Neural crest cell (in vitro differentiated cells): ENCODE measurements around the gene JUN. TPM values are rescaled to one million over a fixed set of nuclear protein-coding genes. Genes with fewer than 3 reads are reported as not detected.

Source experiments
- DNase-seq: peaks from one replicate; pipeline ENCODE4 v3.0.0; 2021; ENCODE audit warnings: low read depth, mixed read lengths, low spot score
- H3K27ac Mint-ChIP-seq: one replicate; pipeline ENCODE4 v1.8.0; 2021; ENCODE audit warnings: mild to moderate bottlenecking, mixed read lengths; ENCODE audit not compliant: unreplicated experiment
- H3K27me3 Mint-ChIP-seq: 2 replicates; pipeline ENCODE4 v1.8.0; 2021; ENCODE audit warnings: low read depth, mild to moderate bottlenecking, mixed read lengths
- H3K36me3 Mint-ChIP-seq: 2 replicates; pipeline ENCODE4 v1.8.0; 2021; ENCODE audit warnings: low read depth, mild to moderate bottlenecking, mixed read lengths
- H3K4me1 Mint-ChIP-seq: 2 replicates; pipeline ENCODE4 v1.8.0; 2021; ENCODE audit warnings: mixed read lengths
- H3K4me3 Mint-ChIP-seq: one replicate; pipeline ENCODE4 v1.8.0; 2021; ENCODE audit warnings: mild to moderate bottlenecking, mixed read lengths
- H3K9me3 Mint-ChIP-seq: 2 replicates; pipeline ENCODE4 v1.8.0; 2021; ENCODE audit warnings: mixed read lengths
- total RNA-seq: library from RNA; stranded (reverse); gene quantifications from 2 replicates; pipeline ENCODE4 v1.2.1, GENCODE V29; 2021
- TF ChIP-seq, protein P1 (sequence below): fragments of 200-600 bp; sonication (generic); conservative IDR thresholded peaks from 2 replicates; pipeline ENCODE4 v1.5.0; 2021; ENCODE audit warnings: antibody characterized with exemption, mild to moderate bottlenecking

The JUN gene
- total RNA-seq, 1 donor from 2014 or later: 28.7 TPM

- peaks cover 5% of the 10 kb centered on the region for H3K4me1 Mint-ChIP-seq
- no peaks in the 10 kb centered on the region for H3K27me3 Mint-ChIP-seq
- H3K9me3 Mint-ChIP-seq: peaks cover under 1% of the 10 kb centered on the region
- no peak overlapping the region for H3K27ac Mint-ChIP-seq
- DNase-seq: peak; percentile 23
- TF ChIP-seq, protein P1, sequence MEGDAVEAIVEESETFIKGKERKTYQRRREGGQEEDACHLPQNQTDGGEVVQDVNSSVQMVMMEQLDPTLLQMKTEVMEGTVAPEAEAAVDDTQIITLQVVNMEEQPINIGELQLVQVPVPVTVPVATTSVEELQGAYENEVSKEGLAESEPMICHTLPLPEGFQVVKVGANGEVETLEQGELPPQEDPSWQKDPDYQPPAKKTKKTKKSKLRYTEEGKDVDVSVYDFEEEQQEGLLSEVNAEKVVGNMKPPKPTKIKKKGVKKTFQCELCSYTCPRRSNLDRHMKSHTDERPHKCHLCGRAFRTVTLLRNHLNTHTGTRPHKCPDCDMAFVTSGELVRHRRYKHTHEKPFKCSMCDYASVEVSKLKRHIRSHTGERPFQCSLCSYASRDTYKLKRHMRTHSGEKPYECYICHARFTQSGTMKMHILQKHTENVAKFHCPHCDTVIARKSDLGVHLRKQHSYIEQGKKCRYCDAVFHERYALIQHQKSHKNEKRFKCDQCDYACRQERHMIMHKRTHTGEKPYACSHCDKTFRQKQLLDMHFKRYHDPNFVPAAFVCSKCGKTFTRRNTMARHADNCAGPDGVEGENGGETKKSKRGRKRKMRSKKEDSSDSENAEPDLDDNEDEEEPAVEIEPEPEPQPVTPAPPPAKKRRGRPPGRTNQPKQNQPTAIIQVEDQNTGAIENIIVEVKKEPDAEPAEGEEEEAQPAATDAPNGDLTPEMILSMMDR: peak; percentile 97
- no peaks in the 10 kb centered on the region for H3K36me3 Mint-ChIP-seq
- H3K4me3 Mint-ChIP-seq: no peak overlapping the region
Observed at GRCh38 chr1:58739856-58740466, 43.9 kb downstream of the JUN start.

DNA sequence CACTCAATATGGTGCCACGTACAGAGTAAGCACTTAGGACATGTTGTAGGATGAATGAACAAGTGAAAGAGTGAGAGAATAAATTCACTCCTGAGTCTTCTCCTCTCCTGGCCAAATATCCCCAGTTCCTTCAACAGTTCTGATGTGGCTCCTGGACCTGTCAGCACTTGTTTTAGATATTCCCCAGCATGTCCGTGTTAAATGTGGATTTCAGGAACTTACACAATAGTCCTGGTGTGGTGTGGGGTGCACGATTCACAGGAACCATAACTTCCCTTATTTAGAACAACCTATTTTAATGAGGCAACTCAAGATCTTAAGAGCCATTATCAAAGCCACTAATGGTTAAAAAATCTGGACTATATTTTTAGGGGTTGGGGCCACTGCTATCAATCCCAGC is 45.0 kb downstream of the JUN start:
- Mint-ChIP-seq H3K36me3 (no peaks in the 10 kb centered on the region), H3K4me1 (peaks cover 5% of the 10 kb centered on the region), H3K4me3 (no peak overlapping the region), H3K27ac (no peak overlapping the region), H3K27me3 (no peaks in the 10 kb centered on the region), H3K9me3 (peaks cover 4% of the 10 kb centered on the region)
- TF ChIP-seq, protein P1: no peak
- DNase-seq: no peak

- no peak for DNase-seq
- TF ChIP-seq, protein P1: no peak
- Mint-ChIP-seq H3K9me3 (peaks cover 4% of the 10 kb centered on the region), H3K27me3 (no peaks in the 10 kb centered on the region), H3K4me3 (no peak overlapping the region), H3K4me1 (peaks cover 5% of the 10 kb centered on the region), H3K27ac (no peak overlapping the region), H3K36me3 (no peaks in the 10 kb centered on the region)
Observed at GRCh38 chr1:58735586-58735985, 48.3 kb downstream of the JUN start.

DNA sequence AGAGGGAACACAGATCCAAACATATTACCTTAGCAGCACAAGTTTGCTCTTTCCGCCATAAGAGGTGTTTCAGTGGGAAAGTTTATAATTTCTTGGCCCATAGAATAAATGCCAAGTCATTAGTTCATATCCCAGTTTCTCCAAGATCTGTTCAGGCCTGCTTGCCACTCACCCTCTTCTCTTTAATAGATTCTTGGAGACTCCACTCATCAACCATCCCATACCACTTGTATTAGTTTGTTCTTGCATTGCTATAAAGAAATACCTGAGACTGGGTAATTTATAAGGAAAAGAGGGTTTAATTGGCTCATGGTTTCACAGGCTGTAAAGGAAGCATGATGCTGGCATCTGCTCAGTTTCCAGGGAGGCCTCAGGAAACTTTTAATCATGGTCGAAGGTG is 49.2 kb downstream of the JUN start:
- Mint-ChIP-seq H3K27ac (no peak overlapping the region), H3K27me3 (no peaks in the 10 kb centered on the region), H3K4me3 (no peak overlapping the region), H3K36me3 (no peaks in the 10 kb centered on the region), H3K9me3 (peaks cover 4% of the 10 kb centered on the region), H3K4me1 (peaks cover under 1% of the 10 kb centered on the region)
- TF ChIP-seq, protein P1: no peak
- DNase-seq: no peak

DNA sequence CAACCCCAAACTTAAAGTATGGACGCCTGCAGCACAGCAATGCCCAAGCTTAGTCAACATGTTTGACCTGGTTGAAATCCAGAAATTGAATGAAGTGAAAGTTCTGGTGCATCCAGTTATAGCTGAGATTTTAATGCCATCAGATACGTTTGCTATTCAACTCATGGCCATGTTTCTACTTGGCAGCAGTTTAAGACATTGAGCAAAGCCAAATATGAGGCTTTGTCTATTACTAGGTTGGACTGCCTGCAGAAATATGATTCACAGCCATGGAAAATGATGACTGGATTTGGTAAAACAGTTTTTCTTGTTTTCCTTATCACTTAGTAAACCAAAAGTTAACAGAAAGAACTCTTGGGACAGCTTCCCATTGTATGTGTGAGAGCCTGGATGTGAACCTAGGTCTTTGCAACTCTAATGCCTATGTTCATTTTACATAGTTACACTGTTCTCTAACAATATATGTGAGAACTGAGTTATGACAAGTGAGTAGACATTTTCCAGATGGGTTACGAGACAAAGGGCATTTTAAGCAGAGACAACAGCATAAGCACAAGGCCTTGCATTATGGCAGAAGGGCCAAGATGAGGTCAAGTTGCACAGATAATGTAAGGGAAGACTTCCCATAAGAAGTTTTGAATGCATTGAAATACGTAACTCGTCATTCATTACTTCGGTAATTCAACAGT is 51.6 kb downstream of the JUN start:
- no peaks in the 10 kb centered on the region for H3K27me3 Mint-ChIP-seq
- TF ChIP-seq, protein P1: no peak
- peaks cover 7% of the 10 kb centered on the region for H3K4me1 Mint-ChIP-seq
- no peak for DNase-seq
- no peak overlapping the region for H3K27ac Mint-ChIP-seq
- no peaks in the 10 kb centered on the region for H3K36me3 Mint-ChIP-seq
- no peak overlapping the region for H3K4me3 Mint-ChIP-seq
- H3K9me3 Mint-ChIP-seq: peaks cover 8% of the 10 kb centered on the region

Other genes with a start within 250 kb of the JUN start
- 8.1 and 14.8 TPM in 2 replicates for gene OMA1, start 237.3 kb downstream of the JUN start, total RNA-seq
- gene TACSTD2, start 206.8 kb downstream of the JUN start, total RNA-seq: not detected in 2 replicates
- 44.0 and 44.8 TPM in 2 replicates for gene MYSM1, start 84.0 kb downstream of the JUN start, total RNA-seq